NCI-H2029 (cell line): ENCODE measurements around the gene SKIDA1.

ENCODE experiments used
- DNase-seq: peaks from one replicate; lab custom pipeline; 2025; lab: John Stamatoyannopoulos, UW

SKIDA1 gene

GRCh38 chr10:21516242-21517131, 9.0 kb downstream of the SKIDA1 start:
- no peak for DNase-seq

GRCh38 chr10:21515361-21516241, 9.9 kb downstream of the SKIDA1 start:
- DNase-seq: no peak

- no peak for DNase-seq
Observed at GRCh38 chr10:21514818-21515351, 10.6 kb downstream of the SKIDA1 start.

- no peak for DNase-seq
Observed at GRCh38 chr10:21514129-21514817, 11.2 kb downstream of the SKIDA1 start.

GRCh38 chr10:21513405-21513788, 12.1 kb downstream of the SKIDA1 start:
- DNase-seq: no peak

- DNase-seq: no peak
Observed at GRCh38 chr10:21512573-21513404, 12.7 kb downstream of the SKIDA1 start.

GRCh38 chr10:21511946-21512572, 13.4 kb downstream of the SKIDA1 start:
- DNase-seq: no peak

GRCh38 chr10:21511095-21511570, 14.3 kb downstream of the SKIDA1 start:
- DNase-seq: no peak

GRCh38 chr10:21510241-21511094, 15.0 kb downstream of the SKIDA1 start:
- no peak for DNase-seq

GRCh38 chr10:21509341-21510240, 15.9 kb downstream of the SKIDA1 start:
- DNase-seq: no peak

- no peak for DNase-seq
Observed at GRCh38 chr10:21508706-21509331, 16.7 kb downstream of the SKIDA1 start.

- no peak for DNase-seq
Observed at GRCh38 chr10:21507150-21507549, 18.3 kb downstream of the SKIDA1 start.

GRCh38 chr10:21506351-21506750, 19.1 kb downstream of the SKIDA1 start:
- no peak for DNase-seq

GRCh38 chr10:21505711-21506278, 19.7 kb downstream of the SKIDA1 start:
- DNase-seq: no peak

GRCh38 chr10:21503542-21503941, 21.9 kb downstream of the SKIDA1 start:
- DNase-seq: no peak

GRCh38 chr10:21502348-21502740, 23.1 kb downstream of the SKIDA1 start:
- DNase-seq: no peak

GRCh38 chr10:21501731-21502347, 23.6 kb downstream of the SKIDA1 start:
- no peak for DNase-seq
